Kidney (tissue), 14 donors: ENCODE measurements around the gene NRP1. TPM values are rescaled to one million over a fixed set of nuclear protein-coding genes. Genes with fewer than 3 reads are reported as not detected.

Experiments
- DNase-seq, 5 donors: peaks; one replicate each; pipeline ENCODE4 v3.0.0-alpha.2; 2013 to 2020
- FAIRE-seq: peaks from 2 replicates; lab custom pipeline; 2012; peaks lifted over from hg19 to GRCh38; lab: Jason Lieb, UNC
- H3K27ac ChIP-seq, 2 donors: one replicate each; pipeline ENCODE4 v1.7.0; 2013; ENCODE audit warnings: low read depth in 2 of 2, low read length in 2 of 2, inconsistent platforms in 1 of 2
- H3K27me3 ChIP-seq: one replicate; pipeline ENCODE4 v1.7.1; 2013; ENCODE audit warnings: low read length, inconsistent platforms; ENCODE audit not compliant: control insufficient read depth, insufficient read depth
- H3K36me3 ChIP-seq, 3 donors: one replicate each; pipeline versions ENCODE4 v1.7.0 to v1.7.1; 2013; ENCODE audit warnings: low read length in 3 of 3, control low read depth in 1 of 3, inconsistent platforms in 1 of 3; ENCODE audit not compliant: insufficient read depth in 3 of 3, control insufficient read depth in 2 of 3
- H3K4me1 ChIP-seq, 3 donors: one replicate each; pipeline versions ENCODE4 v1.7.0 to v1.7.1; 2013; ENCODE audit warnings: low read length in 3 of 3, inconsistent platforms in 1 of 3, low read depth in 1 of 3; ENCODE audit not compliant: control insufficient read depth in 2 of 3, insufficient read depth in 2 of 3
- H3K4me3 ChIP-seq, 3 donors: one replicate each; pipeline versions ENCODE4 v1.7.0 to v1.8.1; 2013; ENCODE audit warnings: low read length in 3 of 3, control low read depth in 1 of 3, inconsistent platforms in 1 of 3
- H3K9ac ChIP-seq, 3 donors: one replicate each; pipeline versions ENCODE4 v1.7.0 to v1.7.1; 2013; ENCODE audit warnings: low read length in 3 of 3, control low read depth in 1 of 3, inconsistent platforms in 1 of 3
- H3K9me3 ChIP-seq, 3 donors: one replicate each; pipeline versions ENCODE4 v1.7.0 to v1.7.1; 2013; ENCODE audit warnings: low read length in 3 of 3, control low read depth in 1 of 3, inconsistent platforms in 1 of 3; ENCODE audit not compliant: control insufficient read depth in 2 of 3, insufficient read depth in 1 of 3
- intact Hi-C: fragments of 100-400 bp; cut with DNase I; formaldehyde crosslinking; loops from one replicate; pipeline ENCODE4 v1.11.1; 2022
- polyA plus RNA-seq: library from polyadenylated mRNA; stranded (reverse); fragments of 350-450 nt; fragmentation: Illumina TruSeq; extraction: RNeasy Lipid Tissue Mini Kit (QIAGEN cat#74804); gene quantifications from one replicate; pipeline ENCODE4 v1.2.3, GENCODE V29; 2014; ENCODE audit warnings: low read depth, low replicate concordance; ENCODE audit not compliant: insufficient read depth
- total RNA-seq: library from RNA; stranded (reverse); fragmentation: NEBNext Ultra II Directional; extraction: Animal tissue kit (Norgen Biotek cat#: 25700); gene quantifications from one replicate; pipeline ENCODE4 v1.2.1, GENCODE V29; 2021
- TF ChIP-seq, protein P1 (sequence below): IDR thresholded peaks from 3 replicates; pipeline ENCODE4 v1.5.1; 2012; ENCODE audit warnings: mild to moderate bottlenecking, moderate library complexity, borderline replicate concordance; ENCODE audit not compliant: insufficient read depth; ENCODE audit errors: extremely low read depth
- donor health status: control.
- donor health status: control.
- donor health status: control.
- donor health status: control.
- donor health status: control.
- donor health status: DM: yes; HTN: yes; CAD: no.
- donor health status: Normal renal cell carcinoma (clear cell type).

Gene NRP1
- total and polyA plus RNA-seq, 2 donors from 2014 or later, result 40.5 to 243 TPM

DNA sequence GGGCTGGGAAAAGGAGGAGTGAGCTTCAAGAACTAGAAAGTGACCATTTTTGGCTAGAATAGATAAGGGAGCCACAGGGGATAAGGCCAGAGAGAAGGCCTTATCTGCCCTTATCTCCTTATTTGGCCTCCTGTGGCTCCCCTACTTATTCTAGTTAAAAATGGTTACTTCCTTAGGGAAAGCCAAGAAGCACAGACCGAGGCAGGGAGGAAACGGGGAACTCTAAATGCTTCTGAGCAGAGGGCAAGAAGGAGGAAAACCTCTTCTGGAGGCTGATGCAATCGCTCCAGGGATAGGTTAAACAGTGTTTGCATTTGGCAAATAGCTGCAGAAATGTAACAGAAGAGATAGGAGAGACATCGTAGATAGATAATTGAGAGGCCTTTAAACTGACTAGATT lies 18.6 kb downstream of the NRP1 start:
- H3K4me3 ChIP-seq, result no peak overlapping the region
- no peak overlapping the region for H3K27ac ChIP-seq
- intact Hi-C loops, result no loop called here
- FAIRE-seq, result no peak
- H3K36me3 ChIP-seq, result peaks cover 2 to 16% (median 3%) of the 10 kb centered on the region in 3 donors
- H3K9me3 ChIP-seq, result no peaks in the 10 kb centered on the region
- TF ChIP-seq, protein P1, sequence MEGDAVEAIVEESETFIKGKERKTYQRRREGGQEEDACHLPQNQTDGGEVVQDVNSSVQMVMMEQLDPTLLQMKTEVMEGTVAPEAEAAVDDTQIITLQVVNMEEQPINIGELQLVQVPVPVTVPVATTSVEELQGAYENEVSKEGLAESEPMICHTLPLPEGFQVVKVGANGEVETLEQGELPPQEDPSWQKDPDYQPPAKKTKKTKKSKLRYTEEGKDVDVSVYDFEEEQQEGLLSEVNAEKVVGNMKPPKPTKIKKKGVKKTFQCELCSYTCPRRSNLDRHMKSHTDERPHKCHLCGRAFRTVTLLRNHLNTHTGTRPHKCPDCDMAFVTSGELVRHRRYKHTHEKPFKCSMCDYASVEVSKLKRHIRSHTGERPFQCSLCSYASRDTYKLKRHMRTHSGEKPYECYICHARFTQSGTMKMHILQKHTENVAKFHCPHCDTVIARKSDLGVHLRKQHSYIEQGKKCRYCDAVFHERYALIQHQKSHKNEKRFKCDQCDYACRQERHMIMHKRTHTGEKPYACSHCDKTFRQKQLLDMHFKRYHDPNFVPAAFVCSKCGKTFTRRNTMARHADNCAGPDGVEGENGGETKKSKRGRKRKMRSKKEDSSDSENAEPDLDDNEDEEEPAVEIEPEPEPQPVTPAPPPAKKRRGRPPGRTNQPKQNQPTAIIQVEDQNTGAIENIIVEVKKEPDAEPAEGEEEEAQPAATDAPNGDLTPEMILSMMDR, result no peak
- no peaks in the 10 kb centered on the region for H3K27me3 ChIP-seq
- H3K9ac ChIP-seq, result no peak overlapping the region
- peaks cover 2 to 5% (median 4%) of the 10 kb centered on the region in 3 donors for H3K4me1 ChIP-seq
- DNase-seq, result no peak

DNA sequence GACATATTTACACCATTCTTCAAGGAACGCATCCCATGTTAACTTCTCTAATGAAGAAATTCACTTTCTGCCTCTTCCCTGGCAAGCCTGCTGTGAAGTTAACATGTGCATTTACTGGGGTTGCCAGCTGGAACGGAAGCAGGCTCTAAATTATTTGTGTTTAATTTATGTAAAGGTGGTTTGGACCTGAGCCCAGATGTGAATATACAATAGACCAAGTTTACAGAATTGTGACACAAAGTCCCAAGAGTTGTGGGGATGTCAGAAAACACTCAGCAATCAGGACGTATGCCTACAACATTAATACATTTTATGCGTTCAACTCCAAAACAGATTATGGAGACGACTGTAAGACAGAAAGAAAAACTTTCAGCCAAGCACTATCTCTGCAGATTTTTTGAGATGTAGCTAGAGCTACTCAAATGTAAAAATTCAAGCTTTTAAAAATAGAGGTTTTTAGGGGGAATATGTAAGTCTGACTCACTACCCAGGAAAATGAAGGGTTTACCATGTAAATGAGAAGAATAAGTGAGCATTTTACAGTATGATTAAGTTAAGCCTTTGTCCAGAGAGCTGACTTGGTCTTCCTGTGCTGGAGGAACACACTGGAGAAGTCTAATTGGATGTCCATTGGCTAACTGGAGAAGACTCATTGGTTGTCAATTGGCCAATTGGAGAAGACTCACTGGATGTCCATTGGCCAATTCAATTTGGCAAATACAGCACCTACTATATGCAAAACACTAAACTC lies 19.5 kb downstream of the NRP1 start:
- Histone ChIP-seq H3K9me3 (no peaks in the 10 kb centered on the region), H3K27me3 (no peaks in the 10 kb centered on the region), H3K4me1 (peaks cover 2 to 5% (median 4%) of the 10 kb centered on the region in 3 donors), H3K27ac (no peak overlapping the region), H3K9ac (no peak overlapping the region), H3K36me3 (peaks cover 2 to 17% (median 5%) of the 10 kb centered on the region in 3 donors), H3K4me3 (no peak overlapping the region)
- intact Hi-C loops, result no loop called here
- FAIRE-seq (no peak), DNase-seq (peak in 1 of 5 donors; percentile 68)
- TF ChIP-seq, protein P1, result no peak

DNA sequence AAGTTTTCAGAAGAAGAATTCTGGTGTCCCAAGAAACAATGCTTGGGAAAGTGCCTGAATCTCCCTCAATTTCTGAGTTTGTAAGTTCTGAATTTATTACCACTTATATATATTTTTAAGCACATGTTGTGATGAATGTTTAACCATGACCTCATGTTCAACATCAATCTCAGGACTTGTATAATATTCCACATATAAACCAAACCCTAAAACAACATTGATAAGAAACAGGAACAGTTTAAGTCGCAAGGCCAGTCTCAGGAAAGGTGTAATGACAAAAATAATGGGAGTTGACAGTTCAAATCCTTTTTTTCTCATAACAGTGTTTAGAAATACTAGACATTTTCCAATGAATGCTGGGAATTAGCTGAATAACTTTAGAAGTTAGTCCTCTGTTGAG lies 22.8 kb downstream of the NRP1 start:
- Histone ChIP-seq H3K4me3 (no peak overlapping the region), H3K9me3 (no peaks in the 10 kb centered on the region), H3K27ac (no peak overlapping the region), H3K27me3 (no peaks in the 10 kb centered on the region), H3K9ac (no peak overlapping the region), H3K36me3 (peaks cover 0 to 13% (median 3%) of the 10 kb centered on the region in 3 donors), H3K4me1 (no peaks in the 10 kb centered on the region)
- DNase-seq (no peak), FAIRE-seq (no peak)
- TF ChIP-seq, protein P1, result no peak
- intact Hi-C loops, result no loop called here
